ENCODE data around the gene STAT5B.

STAT5B gene

GRCh38 chr17:42296012-42296411 is 19.8 kb upstream of the STAT5B start:
- no peak for DNase-seq (ENCODE audit: low read depth)
- TF ChIP-seq, protein P1, sequence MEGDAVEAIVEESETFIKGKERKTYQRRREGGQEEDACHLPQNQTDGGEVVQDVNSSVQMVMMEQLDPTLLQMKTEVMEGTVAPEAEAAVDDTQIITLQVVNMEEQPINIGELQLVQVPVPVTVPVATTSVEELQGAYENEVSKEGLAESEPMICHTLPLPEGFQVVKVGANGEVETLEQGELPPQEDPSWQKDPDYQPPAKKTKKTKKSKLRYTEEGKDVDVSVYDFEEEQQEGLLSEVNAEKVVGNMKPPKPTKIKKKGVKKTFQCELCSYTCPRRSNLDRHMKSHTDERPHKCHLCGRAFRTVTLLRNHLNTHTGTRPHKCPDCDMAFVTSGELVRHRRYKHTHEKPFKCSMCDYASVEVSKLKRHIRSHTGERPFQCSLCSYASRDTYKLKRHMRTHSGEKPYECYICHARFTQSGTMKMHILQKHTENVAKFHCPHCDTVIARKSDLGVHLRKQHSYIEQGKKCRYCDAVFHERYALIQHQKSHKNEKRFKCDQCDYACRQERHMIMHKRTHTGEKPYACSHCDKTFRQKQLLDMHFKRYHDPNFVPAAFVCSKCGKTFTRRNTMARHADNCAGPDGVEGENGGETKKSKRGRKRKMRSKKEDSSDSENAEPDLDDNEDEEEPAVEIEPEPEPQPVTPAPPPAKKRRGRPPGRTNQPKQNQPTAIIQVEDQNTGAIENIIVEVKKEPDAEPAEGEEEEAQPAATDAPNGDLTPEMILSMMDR (conservative IDR thresholded peaks at IDR 0.05; ENCODE audit: low read depth, low read length) = no peak
- no peak overlapping the region for H3K4me3 ChIP-seq (ENCODE audit: low read depth, low read length)

DNA sequence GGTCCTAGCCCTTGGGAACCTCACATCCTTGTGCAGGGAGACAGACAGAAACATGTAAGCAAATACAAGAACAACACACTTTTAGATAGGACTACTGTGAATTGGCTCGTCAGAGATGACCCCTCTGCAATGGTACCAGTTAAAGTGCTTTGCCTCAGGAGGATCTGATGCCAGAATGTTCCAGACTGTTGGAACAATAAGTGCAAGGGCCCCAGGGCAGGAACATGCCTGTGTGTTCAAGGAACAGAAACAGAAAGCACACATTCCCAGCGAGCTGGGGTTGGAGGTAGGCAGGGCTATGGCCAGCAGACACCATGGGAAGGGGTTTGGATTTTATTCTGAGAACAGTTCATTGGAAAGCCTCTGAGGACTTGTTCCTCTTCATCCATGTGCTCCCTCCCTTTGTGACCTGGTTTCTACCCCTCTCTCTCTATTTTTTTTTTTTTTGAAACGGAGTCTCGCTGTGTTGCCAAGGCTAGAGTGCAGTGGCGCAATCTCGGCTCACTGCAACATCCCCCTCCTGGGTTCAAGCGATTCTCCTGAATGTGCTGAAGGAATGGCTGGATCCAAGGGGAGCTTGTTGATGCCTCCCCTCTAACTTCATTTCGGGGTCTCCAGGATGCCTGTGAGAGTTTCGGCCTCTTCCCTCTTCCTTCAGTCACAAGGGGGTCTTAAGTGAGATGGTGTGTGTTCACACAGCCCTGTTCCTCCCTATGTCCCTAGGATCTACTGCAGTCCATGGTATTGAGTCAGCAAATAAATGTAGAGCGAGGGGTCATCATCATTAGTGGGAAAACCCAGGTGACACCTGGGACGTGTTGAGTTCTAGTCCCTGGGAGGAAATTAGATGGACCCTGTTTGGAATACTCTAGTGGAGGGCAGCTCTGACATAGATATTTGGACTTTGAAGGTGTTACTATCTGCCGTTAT is 18.5 kb upstream of the STAT5B start:
- TF ChIP-seq, protein P1 (conservative IDR thresholded peaks at IDR 0.05; ENCODE audit: low read depth, low read length) = no peak
- no peak overlapping the region for H3K4me3 ChIP-seq (ENCODE audit: low read depth, low read length)
- no peak for DNase-seq (ENCODE audit: low read depth)

DNA sequence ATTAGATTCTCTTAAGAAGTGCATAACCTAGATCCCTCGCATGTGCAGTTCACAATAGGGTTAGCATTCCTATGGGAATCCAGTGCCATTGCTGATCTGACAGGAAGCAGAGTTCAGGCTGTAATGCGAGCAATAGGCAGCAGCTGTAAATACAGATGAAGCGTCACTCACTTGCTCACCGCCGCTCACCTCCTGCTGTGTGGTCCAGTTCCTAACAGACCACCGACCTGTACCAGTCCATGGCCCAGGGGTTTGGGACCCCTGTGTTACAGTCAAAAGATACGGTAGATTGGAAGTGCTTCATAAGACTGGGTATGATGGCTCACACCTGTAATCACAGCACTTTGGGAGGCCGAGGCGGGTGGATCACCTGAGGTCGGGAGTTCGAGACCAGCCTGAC is 14.9 kb upstream of the STAT5B start:
- H3K4me3 ChIP-seq (ENCODE audit: low read depth, low read length) = no peak overlapping the region
- DNase-seq (ENCODE audit: low read depth) = no peak
- TF ChIP-seq, protein P1 (conservative IDR thresholded peaks at IDR 0.05; ENCODE audit: low read depth, low read length) = no peak

DNA sequence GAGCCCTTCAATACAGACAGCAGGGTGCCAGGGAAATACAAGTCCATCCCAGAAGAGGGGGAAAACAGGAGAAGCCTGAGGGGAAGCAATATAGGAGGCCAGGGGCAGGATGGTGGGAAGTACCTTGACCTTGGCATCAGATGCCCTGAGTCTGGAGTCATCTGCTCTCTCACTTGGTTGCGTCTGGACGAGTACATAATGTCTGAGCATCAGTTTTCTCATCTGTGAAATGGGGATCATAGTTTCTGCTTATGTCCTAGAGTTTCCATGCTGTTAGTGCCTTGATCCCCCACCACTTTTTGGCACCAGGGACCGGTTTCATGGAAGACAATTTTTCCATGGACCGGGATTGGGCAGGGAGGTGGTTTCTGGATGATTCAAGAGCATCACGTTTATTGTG is 14.4 kb upstream of the STAT5B start:
- TF ChIP-seq, protein P1 (conservative IDR thresholded peaks at IDR 0.05; ENCODE audit: low read depth, low read length) = no peak
- H3K4me3 ChIP-seq (ENCODE audit: low read depth, low read length) = no peak overlapping the region
- DNase-seq (ENCODE audit: low read depth) = no peak

DNA sequence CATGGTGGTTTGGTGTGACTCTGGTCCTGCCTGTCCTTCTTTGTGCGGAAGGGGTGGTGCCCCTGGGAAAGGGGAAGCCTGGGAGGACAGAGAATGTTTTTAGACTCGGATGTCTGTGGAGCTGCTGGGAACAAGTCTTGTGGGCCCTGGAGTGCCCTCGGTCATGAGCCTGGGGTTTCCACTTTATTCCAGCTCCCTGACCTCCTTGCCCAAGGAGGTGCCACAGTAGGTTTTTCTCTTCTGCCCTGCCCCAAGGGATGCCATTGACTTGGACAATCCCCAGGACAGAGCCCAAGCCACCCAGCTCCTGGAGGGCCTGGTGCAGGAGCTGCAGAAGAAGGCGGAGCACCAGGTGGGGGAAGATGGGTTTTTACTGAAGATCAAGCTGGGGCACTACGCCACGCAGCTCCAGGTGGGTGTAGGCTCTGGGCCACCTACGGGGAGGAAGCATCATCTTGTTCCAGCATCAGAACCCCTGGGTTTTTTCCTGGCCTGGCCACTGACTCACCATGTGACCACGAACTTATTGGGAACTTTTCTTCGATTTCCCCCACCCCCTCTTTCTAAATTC is 13.5 kb upstream of the STAT5B start:
- no peak for DNase-seq (ENCODE audit: low read depth)
- TF ChIP-seq, protein P1 (conservative IDR thresholded peaks at IDR 0.05; ENCODE audit: low read depth, low read length) = no peak
- H3K4me3 ChIP-seq (ENCODE audit: low read depth, low read length) = no peak overlapping the region

- TF ChIP-seq, protein P1 (conservative IDR thresholded peaks at IDR 0.05; ENCODE audit: low read depth, low read length) = no peak
- H3K4me3 ChIP-seq (ENCODE audit: low read depth, low read length) = peak overlapping the region; percentile 56
- no peak for DNase-seq (ENCODE audit: low read depth)
These were observed 12.8 kb upstream of the STAT5B start for GRCh38 chr17:42288803-42289610.
